GM12878 (cell line): Measurements from ENCODE around the gene DPY30. TPM values are rescaled to one million over a fixed set of nuclear protein-coding genes. Genes with fewer than 3 reads are reported as not detected.

Experiments
- ATAC-seq: fragments of 200-7000 bp; cut with Tn5 transposase; 3 replicates; pipeline ENCODE4 v1.9.1; 2020; ENCODE audit warnings: mild to moderate bottlenecking, moderate library complexity
- BruUV-seq: library from RNA; stranded (reverse); fragments of 400-500 nt; replicated peaks from 2 replicates; lab custom pipeline; 2021; lab: Mats Ljungman, UMichigan
- CTCF ChIA-PET: fragments of 300-600 bp; sonication (Branson Sonifier 250); formaldehyde crosslinking; extraction: SDS; loops from one replicate; lab custom pipeline; 2021; ENCODE audit warnings: inconsistent platforms; lab: Yijun Ruan, JAX
- POLR2A ChIA-PET: fragments of 350-600 bp; formaldehyde crosslinking; extraction: SDS; loops from one replicate; lab custom pipeline; 2021; ENCODE audit warnings: inconsistent platforms; lab: Charles Lee
- RAD21 ChIA-PET: fragments of 300-600 bp; sonication (Branson Sonifier 250); formaldehyde crosslinking; loops from one replicate; lab custom pipeline; 2023; ENCODE audit warnings: antibody characterized with exemption; ENCODE audit not compliant: unreplicated experiment; lab: Charles Lee
- SMC1A ChIA-PET: fragments of 300-600 bp; sonication (Branson Sonifier 250); formaldehyde crosslinking; loops from one replicate; lab custom pipeline; 2023; ENCODE audit not compliant: unreplicated experiment, uncharacterized antibody; lab: Charles Lee
- DNase-seq: peaks from one replicate; pipeline ENCODE4 v3.0.0-alpha.2; 2011; ENCODE audit warnings: low read depth, low spot score
- FAIRE-seq: peaks from 3 replicates; lab custom pipeline; 2011; peaks lifted over from hg19 to GRCh38; lab: Jason Lieb, UNC
- H2AFZ ChIP-seq: 2 replicates; pipeline ENCODE4 v1.6.0; 2011; ENCODE audit warnings: low read depth, low read length, control low read depth; ENCODE audit not compliant: control insufficient read depth
- H3K27ac ChIP-seq: 2 replicates; pipeline ENCODE4 v1.5.1; 2011; ENCODE audit warnings: control low read depth; ENCODE audit not compliant: control insufficient read depth, insufficient read depth
- H3K27me3 ChIP-seq, 2 experiments: replicated peaks in 1 of 2; 2 replicates each; pipeline versions ENCODE4 v1.6.0 to v1.6.1; 2011; ENCODE audit warnings: low read length in 1 of 2; ENCODE audit not compliant: control insufficient read depth in 2 of 2, insufficient read depth in 2 of 2
- H3K36me3 ChIP-seq, 2 experiments: 2 replicates each; pipeline ENCODE4 v1.5.1; 2011; ENCODE audit warnings: low read length in 1 of 2; ENCODE audit not compliant: control insufficient read depth in 2 of 2, insufficient read depth in 2 of 2
- H3K4me1 ChIP-seq: 2 replicates; pipeline ENCODE4 v1.6.1; 2011; ENCODE audit warnings: mild to moderate bottlenecking, low read length, moderate library complexity, mixed read lengths; ENCODE audit not compliant: control insufficient read depth, insufficient read depth
- H3K4me2 ChIP-seq: 2 replicates; pipeline ENCODE4 v1.6.0; 2011; ENCODE audit warnings: control low read depth; ENCODE audit not compliant: control insufficient read depth, insufficient read depth
- H3K4me3 ChIP-seq: fragments of 200-600 bp; sonication (generic); 2 replicates; pipeline ENCODE4 v1.5.1; 2016
- H3K79me2 ChIP-seq: 2 replicates; pipeline ENCODE4 v1.6.0; 2011; ENCODE audit warnings: low read length; ENCODE audit not compliant: control insufficient read depth, insufficient read depth
- H3K9ac ChIP-seq: 2 replicates; pipeline ENCODE4 v1.8.0; 2011; ENCODE audit warnings: low read length, control low read depth, mixed read lengths; ENCODE audit not compliant: control insufficient read depth, insufficient read depth
- H3K9me3 ChIP-seq: replicated peaks from 3 replicates; pipeline ENCODE4 v1.5.1; 2011; ENCODE audit warnings: mild to moderate bottlenecking, low read length; ENCODE audit not compliant: control insufficient read depth, insufficient read depth
- H4K20me1 ChIP-seq: 2 replicates; pipeline ENCODE4 v1.6.0; 2011; ENCODE audit not compliant: control insufficient read depth, insufficient read depth
- CEBPB ChIP-seq, 2 experiments: fragments of 150-350 bp in 1 of 2; IDR thresholded peaks; 2 replicates each; pipeline ENCODE4 v1.6.1; 2012 to 2014; ENCODE audit warnings: low read depth in 2 of 2, low read length in 2 of 2, borderline replicate concordance in 1 of 2, inconsistent platforms in 1 of 2
- CREM ChIP-seq: IDR thresholded peaks from 2 replicates; pipeline ENCODE4 v1.6.1; 2014; ENCODE audit warnings: antibody characterized with exemption, low read depth
- GATAD2B ChIP-seq: fragments of 450-650 bp; conservative IDR thresholded peaks from 2 replicates; pipeline ENCODE4 v1.6.1; 2017; ENCODE audit warnings: low read depth, mild to moderate bottlenecking, moderate library complexity
- HDGF ChIP-seq: fragments of 450-650 bp; IDR thresholded peaks from 2 replicates; pipeline ENCODE4 v1.6.1; 2016; ENCODE audit warnings: antibody characterized with exemption
- IRF4 ChIP-seq: IDR thresholded peaks from 2 replicates; pipeline ENCODE4 v1.6.1; 2011; ENCODE audit warnings: low read depth, low read length
- JUNB ChIP-seq: IDR thresholded peaks from 2 replicates; pipeline ENCODE4 v1.6.1; 2016; ENCODE audit warnings: antibody characterized with exemption, mild to moderate bottlenecking
- NR2C1 ChIP-seq: fragments of 450-650 bp; IDR thresholded peaks from 2 replicates; pipeline ENCODE4 v1.6.1; 2017; ENCODE audit warnings: antibody characterized with exemption, mild to moderate bottlenecking, moderate library complexity
- PAX8 ChIP-seq: fragments of 450-650 bp; IDR thresholded peaks from 2 replicates; pipeline ENCODE4 v1.6.1; 2017; ENCODE audit warnings: mild to moderate bottlenecking, moderate library complexity
- SIN3A ChIP-seq: IDR thresholded peaks from 2 replicates; pipeline ENCODE4 v1.6.1; 2012; ENCODE audit warnings: low read depth, low read length, improper control_type of control experiment
- STAT1 ChIP-seq: fragments of 450-650 bp; conservative IDR thresholded peaks from 2 replicates; pipeline ENCODE4 v1.6.1; 2014; ENCODE audit warnings: antibody characterized with exemption, mild to moderate bottlenecking
- WRNIP1 ChIP-seq: IDR thresholded peaks from 2 replicates; pipeline ENCODE4 v1.6.1; 2011; ENCODE audit warnings: low read depth, low read length, improper control_type of control experiment, borderline replicate concordance
- WGBS: methylation state at CpG from one replicate; pipeline ENCODE4 v1.1.6; 2016; ENCODE audit warnings: low lambda C conversion rate; ENCODE audit not compliant: insufficient replicate concordance, insufficient coverage; ENCODE audit errors: missing lambda C conversion rate; 5-methylcytosine and 5-hydroxymethylcytosine counted together
- in situ Hi-C: fragments of 300-500 bp; cut with MboI; formaldehyde crosslinking; loops from 9 replicates; pipeline ENCODE4 v1.14.3; 2018; ENCODE audit warnings: mixed read lengths
- intact Hi-C: fragments of 100-400 bp; cut with micrococcal nuclease; formaldehyde crosslinking; loops from one replicate; pipeline ENCODE4 v1.14.2; 2022; ENCODE audit not compliant: unreplicated experiment
- polyA plus RNA-seq, 11 experiments: library from polyadenylated mRNA; depleted of rRNA in 4 of 11; unstranded in 6 of 11; stranded (reverse) in 5 of 11; fragments of >200 nt; fragmentation: Nextera tagmentation in 4 of 11; fragmentation: Illumina TruSeq in 1 of 11; extraction: Ambion mirVana in 4 of 11; extraction: Trizol in 1 of 11; gene quantifications; 1 replicate in 1 of 11; 2 replicates in 10 of 11; pipeline versions ENCODE4 v1.2.1 to v1.2.3, GENCODE V29; 2011 to 2016; ENCODE audit warnings: inconsistent platforms in 2 of 11, missing spikeins in 2 of 11, low read depth in 1 of 11
- total RNA-seq, 4 experiments: library from RNA; depleted of rRNA in 3 of 4; stranded (reverse); fragments of >200 nt in 3 of 4; fragmentation: Illumina TruSeq in 1 of 4; extraction: Trizol in 1 of 4; gene quantifications; 2 replicates each; pipeline versions ENCODE4 v1.2.1 to v1.2.3, GENCODE V29; 2013 to 2021
- TF ChIP-seq, protein P1 (sequence below), 3 experiments: IDR thresholded peaks in 2 of 3; conservative IDR thresholded peaks in 1 of 3; 2 replicates each; pipeline ENCODE4 v1.5.1; 2011; ENCODE audit warnings: low read depth in 3 of 3, low read length in 3 of 3, mild to moderate bottlenecking in 3 of 3, control low read depth in 2 of 3, moderate library complexity in 2 of 3, inconsistent platforms in 1 of 3, mixed read lengths in 1 of 3; ENCODE audit not compliant: control insufficient read depth in 2 of 3, insufficient read depth in 1 of 3; ENCODE audit errors: extremely low read depth in 1 of 3
- TF ChIP-seq, protein P2 (sequence below): IDR thresholded peaks from 2 replicates; pipeline ENCODE4 v1.6.1; 2011; ENCODE audit warnings: borderline replicate concordance, low read depth, mild to moderate bottlenecking, moderate library complexity, mixed read lengths, low read length; ENCODE audit not compliant: insufficient read depth; ENCODE audit errors: extremely low read length
- TF ChIP-seq, protein P3 (sequence below): fragments of 450-650 bp; IDR thresholded peaks from 2 replicates; pipeline ENCODE4 v1.6.1; 2016; ENCODE audit warnings: mild to moderate bottlenecking

Gene DPY30
- total and polyA plus RNA-seq, 10 of the 15 experiments (the other 5 are each of a cell fraction or from before 2014, with no cell fraction given), result 45.8 to 307 (median 89.2) TPM

DNA sequence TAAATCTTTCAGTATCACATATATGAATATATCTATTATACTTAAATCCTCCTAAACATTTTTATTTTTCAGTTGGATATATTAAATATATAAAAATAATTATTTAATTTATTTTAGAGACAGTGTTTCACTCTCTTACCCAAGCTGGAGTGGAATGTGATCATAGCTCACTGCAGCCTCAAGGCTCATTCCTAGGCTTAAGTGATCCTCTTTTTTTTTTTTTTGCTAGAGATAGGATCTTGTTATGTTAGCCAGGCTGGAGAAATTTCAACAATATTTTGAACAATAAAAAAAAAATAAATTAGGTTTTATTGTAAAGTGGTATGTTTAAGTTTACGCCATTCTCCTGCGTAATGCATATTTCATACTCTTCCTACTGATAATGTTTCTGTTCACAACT is 27.9 kb upstream of the DPY30 start:
- in situ Hi-C loops (no loop called here), intact Hi-C loops (no loop called here)
- Histone ChIP-seq H3K4me3 (no peak overlapping the region), H3K27ac (no peak overlapping the region), H3K9ac (no peak overlapping the region), H2AFZ (no peak overlapping the region), H3K9me3 (no peaks in the 10 kb centered on the region), H3K79me2 (peaks cover 8% of the 10 kb centered on the region), H3K36me3 (no peaks in the 10 kb centered on the region), H3K4me1 (peaks cover 7% of the 10 kb centered on the region; the same call in 1 of the 2 replicates), H4K20me1 (no peaks in the 10 kb centered on the region), H3K4me2 (no peak overlapping the region), H3K27me3 (no peaks in the 10 kb centered on the region)
- ChIA-PET CTCF (interaction anchor here (0.6 to 0.7 kb wide), 2 partner anchors 28 to 564 kb away, joined by 3 read pairs; partner anchors contain the start of gene DPY30), POLR2A (interaction anchor here (0.6 kb wide), 2 partner anchors 40 to 300 kb away, joined by 3 to 6 read pairs; no protein-coding TSS in a partner anchor), RAD21 (no interaction called here), SMC1A (interaction anchor here (0.9 to 1.1 kb wide), 2 partner anchors 25 to 98 kb away, joined by 3 to 4 read pairs; partner anchors contain the start of gene SLC30A6)
- DNase-seq (no peak), ATAC-seq (no peak), FAIRE-seq (no peak)
- 95% methylated on average over 2 of the region's 2 CpGs for WGBS
- BruUV-seq, result no TSS peak
- TF ChIP-seq, protein P1, sequence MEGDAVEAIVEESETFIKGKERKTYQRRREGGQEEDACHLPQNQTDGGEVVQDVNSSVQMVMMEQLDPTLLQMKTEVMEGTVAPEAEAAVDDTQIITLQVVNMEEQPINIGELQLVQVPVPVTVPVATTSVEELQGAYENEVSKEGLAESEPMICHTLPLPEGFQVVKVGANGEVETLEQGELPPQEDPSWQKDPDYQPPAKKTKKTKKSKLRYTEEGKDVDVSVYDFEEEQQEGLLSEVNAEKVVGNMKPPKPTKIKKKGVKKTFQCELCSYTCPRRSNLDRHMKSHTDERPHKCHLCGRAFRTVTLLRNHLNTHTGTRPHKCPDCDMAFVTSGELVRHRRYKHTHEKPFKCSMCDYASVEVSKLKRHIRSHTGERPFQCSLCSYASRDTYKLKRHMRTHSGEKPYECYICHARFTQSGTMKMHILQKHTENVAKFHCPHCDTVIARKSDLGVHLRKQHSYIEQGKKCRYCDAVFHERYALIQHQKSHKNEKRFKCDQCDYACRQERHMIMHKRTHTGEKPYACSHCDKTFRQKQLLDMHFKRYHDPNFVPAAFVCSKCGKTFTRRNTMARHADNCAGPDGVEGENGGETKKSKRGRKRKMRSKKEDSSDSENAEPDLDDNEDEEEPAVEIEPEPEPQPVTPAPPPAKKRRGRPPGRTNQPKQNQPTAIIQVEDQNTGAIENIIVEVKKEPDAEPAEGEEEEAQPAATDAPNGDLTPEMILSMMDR (IDR thresholded peaks at IDR 0.05 in 2 of 3, conservative IDR thresholded peaks at IDR 0.05 in 1 of 3; ENCODE audit: control insufficient read depth in 2 of 3, extremely low read depth in 1 of 3, insufficient read depth in 1 of 3, low read depth in 3 of 3, low read length in 3 of 3), result no peak
- TF ChIP-seq NR2C1, result no peak
- no peak for TF ChIP-seq CEBPB (IDR thresholded peaks at IDR 0.05; ENCODE audit: borderline replicate concordance in 1 of 2, low read depth in 2 of 2, low read length in 2 of 2)
- no peak for TF ChIP-seq GATAD2B
- TF ChIP-seq, protein P2, sequence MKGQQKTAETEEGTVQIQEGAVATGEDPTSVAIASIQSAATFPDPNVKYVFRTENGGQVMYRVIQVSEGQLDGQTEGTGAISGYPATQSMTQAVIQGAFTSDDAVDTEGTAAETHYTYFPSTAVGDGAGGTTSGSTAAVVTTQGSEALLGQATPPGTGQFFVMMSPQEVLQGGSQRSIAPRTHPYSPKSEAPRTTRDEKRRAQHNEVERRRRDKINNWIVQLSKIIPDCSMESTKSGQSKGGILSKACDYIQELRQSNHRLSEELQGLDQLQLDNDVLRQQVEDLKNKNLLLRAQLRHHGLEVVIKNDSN, result no peak
- TF ChIP-seq PAX8, result no peak
- no peak for TF ChIP-seq WRNIP1
- TF ChIP-seq, protein P3, sequence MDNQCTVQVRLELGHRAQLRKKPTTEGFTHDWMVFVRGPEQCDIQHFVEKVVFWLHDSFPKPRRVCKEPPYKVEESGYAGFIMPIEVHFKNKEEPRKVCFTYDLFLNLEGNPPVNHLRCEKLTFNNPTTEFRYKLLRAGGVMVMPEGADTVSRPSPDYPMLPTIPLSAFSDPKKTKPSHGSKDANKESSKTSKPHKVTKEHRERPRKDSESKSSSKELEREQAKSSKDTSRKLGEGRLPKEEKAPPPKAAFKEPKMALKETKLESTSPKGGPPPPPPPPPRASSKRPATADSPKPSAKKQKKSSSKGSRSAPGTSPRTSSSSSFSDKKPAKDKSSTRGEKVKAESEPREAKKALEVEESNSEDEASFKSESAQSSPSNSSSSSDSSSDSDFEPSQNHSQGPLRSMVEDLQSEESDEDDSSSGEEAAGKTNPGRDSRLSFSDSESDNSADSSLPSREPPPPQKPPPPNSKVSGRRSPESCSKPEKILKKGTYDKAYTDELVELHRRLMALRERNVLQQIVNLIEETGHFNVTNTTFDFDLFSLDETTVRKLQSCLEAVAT, result no peak
- no peak for TF ChIP-seq SIN3A
- no peak for TF ChIP-seq CREM
- no peak for TF ChIP-seq JUNB
- TF ChIP-seq STAT1, result no peak
- no peak for TF ChIP-seq IRF4
- TF ChIP-seq HDGF, result no peak
